NOMO-1 treated with dmso at 0.1 percent for 144 hours (cell line): ENCODE measurements around the gene CORO1C.
"Not testable (repeated sequence)": the region's sequence is repeated elsewhere in the genome, so short reads cannot be mapped to it uniquely, and the experiment has no call there.

Experiments
- DNase-seq: peaks from one replicate; lab custom pipeline; 2025; ENCODE audit not compliant: unreplicated experiment; lab: John Stamatoyannopoulos, UW

Gene CORO1C

DNA sequence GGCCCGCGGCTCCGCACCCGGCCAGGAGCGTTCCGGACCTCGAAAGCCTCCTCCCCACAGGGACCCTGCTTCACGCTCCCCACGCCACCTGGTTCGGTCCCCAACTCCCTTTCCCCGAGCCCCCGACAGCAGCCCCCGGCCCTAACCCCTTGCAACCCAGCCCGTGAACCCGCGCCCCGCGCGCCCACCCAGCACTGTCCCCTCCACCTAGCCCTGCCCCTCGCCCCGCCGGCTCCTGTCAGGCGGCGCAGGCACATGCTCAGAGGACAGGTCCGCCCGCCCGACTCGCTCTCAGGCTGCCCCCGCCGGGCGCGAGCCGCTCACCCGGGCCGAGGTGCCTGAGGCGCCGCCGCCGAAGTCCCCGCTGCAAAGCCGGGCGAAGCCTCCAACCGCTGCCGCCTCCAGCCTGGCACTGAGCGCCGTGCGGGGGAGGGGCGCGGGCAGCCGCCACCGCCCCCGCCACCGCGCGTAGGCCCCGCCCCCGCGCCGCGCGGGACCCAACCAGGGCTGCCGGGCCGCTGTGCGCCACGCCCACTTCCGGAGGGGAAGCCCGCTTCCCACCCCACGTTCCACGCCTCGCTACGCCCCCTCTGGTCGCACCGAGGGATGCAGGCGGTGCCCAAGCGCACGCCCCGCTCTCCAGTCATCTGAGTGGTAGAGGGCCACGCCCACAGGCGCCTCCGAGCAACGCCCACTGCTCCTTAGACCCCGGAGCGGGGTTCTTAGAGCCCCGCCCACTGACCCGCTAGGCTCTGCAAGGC, at the start of gene CORO1C:
Gene CORO1C (minus strand): TSS at position 414 of the 761 bp plus-strand sequence. CDS start 30,200 bp downstream, outside the sequence.
- DNase-seq: peak; percentile 96

DNA sequence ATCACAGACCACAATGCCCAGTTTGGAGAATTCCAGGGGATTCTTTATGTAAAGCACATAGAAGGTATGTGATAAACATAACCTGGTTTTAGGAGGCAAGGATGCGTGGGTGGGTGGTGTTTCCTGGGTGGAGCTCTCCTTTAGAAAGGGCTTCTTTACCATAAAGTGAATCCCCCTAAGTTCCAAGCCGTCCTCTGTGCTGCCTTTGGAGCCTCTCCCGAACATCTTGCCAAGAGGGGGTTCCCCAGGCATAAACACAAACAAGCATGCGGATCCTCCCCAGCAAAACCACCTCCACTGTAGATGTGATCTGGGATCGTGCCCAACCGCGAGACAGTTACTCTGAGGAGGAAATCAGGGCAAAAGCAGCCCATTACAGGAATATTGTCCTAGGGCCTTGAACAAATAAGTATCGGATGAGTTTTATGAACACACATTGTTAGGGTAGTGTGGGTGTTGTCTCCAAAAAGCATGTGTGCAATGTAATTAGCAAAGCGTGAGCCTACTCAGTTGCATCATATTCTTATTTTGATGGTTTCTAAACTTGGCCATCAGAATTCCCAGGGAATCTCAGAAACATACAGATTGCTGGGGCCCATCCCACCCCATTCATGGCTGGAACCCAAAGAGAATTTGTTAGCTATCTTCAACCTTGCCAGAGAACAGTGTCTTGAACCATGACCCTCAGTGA, 48.8 kb upstream of the CORO1C start:
- no peak for DNase-seq

GRCh38 chr12:108778053-108778452, 46.7 kb upstream of the CORO1C start:
- DNase-seq: no peak

- DNase-seq: no peak
Observed at GRCh38 chr12:108777156-108777555, 45.8 kb upstream of the CORO1C start.

- no peak for DNase-seq
Observed at GRCh38 chr12:108773798-108774788, 42.8 kb upstream of the CORO1C start.

DNA sequence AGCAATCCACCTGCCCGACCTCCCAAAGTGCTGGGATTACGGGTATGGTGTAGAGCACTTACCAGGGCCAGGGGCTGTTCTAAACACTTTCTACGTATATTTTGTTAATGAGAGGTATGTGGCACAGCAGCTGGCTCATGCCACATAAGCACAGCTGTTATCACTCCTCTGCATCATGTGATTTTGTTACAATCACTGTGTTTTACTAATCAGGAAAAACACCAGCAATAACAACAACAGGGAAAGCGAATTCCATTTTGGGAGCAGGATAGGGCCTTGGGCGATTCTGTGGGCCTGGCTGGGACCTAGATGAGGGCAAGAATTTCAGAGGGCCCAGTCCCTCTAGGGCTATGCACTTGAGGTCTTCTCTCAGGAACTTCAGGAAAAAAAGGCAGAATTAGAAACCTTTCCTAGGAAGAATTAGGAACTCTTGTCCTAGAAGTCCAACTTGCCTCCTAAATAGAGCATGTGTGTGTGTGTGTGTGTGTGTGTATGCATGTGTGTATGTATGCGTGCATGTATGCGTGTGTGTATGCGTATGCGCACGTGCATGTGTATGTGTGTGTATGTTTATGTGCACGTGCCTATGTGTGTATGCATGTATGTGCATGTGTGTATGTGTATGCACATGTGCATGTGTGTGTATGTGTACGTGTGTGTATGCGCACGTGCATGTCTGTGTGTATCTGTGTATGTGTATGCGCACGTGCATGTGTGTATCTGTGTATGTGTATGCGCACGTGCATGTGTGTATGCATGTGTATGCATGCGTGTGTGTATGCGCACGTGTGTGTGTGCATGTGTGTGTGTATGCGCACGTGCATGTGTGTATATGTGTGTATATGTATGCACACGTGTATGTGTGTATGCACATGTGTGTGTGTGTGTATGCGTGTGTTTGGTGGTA, 41.8 kb upstream of the CORO1C start:
- DNase-seq: no peak

DNA sequence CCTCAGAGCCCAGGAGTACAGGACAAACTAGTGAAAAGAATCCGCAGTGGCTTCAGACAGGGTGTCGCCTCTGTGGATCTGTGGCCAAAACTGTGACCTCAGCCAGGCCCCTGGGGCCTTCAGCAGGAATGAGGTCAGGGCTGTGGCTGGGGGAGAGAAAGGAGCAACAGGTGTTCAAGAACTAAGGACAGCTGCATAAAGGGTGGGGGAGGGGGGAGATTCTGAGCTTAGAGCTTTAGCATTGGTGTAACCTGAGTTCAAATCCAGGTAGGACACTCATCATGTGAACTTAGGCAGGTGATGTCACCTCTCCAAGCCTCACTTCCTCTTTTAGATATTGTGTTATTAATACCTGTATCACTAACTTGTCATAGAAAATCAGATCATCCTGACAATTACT, 40.9 kb upstream of the CORO1C start:
- no peak for DNase-seq

DNA sequence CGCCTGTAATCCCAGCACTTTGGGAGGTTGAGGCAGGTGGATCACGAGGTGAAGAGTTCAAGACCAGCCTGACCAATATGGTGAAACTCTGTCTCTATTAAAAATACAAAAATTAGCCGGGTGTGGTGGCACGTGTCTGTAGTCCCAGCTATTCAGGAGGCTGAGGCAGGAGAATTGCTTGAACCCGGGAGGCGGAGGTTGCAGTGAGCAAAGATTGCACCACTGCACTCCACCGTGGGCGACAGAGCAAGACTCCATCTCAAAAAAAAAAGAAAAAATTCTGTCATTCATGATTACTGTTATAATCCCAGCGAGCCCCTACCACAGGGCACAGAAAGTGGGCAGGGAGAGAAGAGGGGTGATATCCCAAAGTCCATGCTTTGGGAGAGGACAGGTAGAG, 40.5 kb upstream of the CORO1C start:
- DNase-seq: not testable (repeated sequence)

DNA sequence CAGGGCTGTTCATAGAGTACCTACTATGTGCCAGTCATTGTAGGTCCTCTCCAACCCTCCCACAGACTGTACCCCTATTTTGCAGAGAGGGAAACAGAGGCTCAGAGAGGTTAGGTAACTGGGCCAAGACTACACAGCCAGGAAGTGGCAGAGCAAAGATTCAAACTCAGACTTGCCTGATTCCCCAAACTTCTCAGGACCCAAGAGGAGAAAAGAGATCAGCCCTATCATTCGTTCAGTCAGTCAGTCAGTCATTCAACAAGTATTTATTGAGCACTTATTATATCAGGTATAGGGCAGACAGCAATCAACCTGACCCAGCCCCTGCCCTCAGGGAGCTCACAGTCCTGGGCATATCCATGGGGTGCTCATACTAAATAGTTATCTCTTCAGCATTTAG, 39.6 kb upstream of the CORO1C start:
- no peak for DNase-seq

DNA sequence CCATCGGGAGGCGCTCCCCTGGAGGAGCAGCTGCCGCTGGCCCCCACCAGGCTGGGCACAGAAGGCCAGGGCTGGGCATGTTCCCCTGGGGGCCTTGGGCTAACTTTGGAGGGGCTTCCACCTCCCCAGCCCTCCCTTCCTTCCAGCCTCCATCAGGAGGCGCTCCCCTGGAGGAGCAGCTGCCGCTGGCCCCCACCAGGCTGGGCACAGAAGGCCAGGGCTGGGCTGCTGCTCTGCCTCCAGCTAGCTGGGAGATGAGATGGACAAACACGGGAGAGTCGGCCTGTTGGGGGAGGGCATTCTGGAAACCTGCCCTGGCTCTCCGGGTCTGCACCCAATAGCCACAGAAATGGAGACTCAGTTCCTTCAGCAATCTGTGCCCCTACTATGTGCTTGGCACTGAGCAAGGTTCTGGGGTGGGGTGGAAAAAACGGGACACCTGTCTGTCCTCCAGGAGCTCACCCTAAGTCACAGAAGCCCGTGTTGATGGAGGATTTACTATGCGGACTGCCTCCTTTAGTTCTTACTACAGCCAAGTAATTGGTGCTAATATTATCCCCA, 39.0 kb upstream of the CORO1C start:
- DNase-seq: no peak

GRCh38 chr12:108768591-108769500, 37.5 kb upstream of the CORO1C start:
- peak; percentile 48 for DNase-seq

GRCh38 chr12:108766294-108766693, 35.0 kb upstream of the CORO1C start:
- DNase-seq: no peak

- DNase-seq: no peak
Observed at GRCh38 chr12:108765289-108765764, 34.0 kb upstream of the CORO1C start.

GRCh38 chr12:108764540-108765288, 33.4 kb upstream of the CORO1C start:
- no peak for DNase-seq

- no peak for DNase-seq
Observed at GRCh38 chr12:108761226-108761625, 29.9 kb upstream of the CORO1C start.

DNA sequence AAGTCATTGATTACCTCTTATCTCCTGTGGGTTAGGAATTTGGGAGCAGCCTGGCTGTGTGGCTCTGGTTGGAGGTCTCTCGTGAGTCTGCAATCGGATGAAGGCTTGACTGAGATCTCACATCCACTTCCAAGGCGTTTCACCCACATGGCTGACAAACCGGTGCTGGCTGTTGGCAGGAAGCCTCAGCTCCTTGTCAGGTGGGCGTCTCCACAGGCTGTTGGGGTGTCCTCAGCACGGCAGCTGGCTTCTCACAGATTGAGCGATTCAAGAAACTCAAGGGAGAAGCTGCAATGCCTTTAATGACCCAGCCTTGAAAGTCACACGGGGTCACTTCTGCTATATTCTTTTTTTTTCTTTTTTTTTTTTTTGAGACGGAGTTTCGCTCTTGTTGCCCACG, 28.6 kb upstream of the CORO1C start:
- DNase-seq: no peak

DNA sequence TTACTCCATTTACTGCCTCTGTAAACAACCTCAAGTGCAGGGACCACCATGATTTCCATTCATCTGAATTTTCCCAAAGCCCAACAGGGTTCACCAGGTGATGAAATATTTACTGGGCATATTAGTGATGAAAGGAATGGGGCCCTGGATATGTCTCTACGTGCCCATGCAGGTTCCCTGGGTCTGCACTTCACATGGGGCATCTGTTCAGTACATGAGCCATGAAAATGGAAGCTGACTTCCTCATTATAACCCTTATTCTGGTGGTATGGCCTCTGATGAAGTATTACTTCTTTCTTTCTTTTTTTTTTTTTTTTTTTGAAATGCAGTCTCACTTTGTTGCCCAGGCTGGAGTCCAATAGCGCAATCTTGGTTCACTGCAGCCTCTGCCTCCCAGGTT, 26.5 kb upstream of the CORO1C start:
- no peak for DNase-seq

- no peak for DNase-seq
Observed at GRCh38 chr12:108756421-108756820, 25.1 kb upstream of the CORO1C start.
